GM10266 (cell line): ENCODE results near the gene NFAM1.

Source experiments
- DNase-seq: peaks from one replicate; pipeline ENCODE4 v3.0.0; 2012; ENCODE audit errors: extremely low spot score
- TF ChIP-seq, protein P1 (sequence below): IDR thresholded peaks from 2 replicates; pipeline ENCODE4 v1.5.1; 2012; ENCODE audit warnings: mild to moderate bottlenecking, low read depth; ENCODE audit not compliant: control insufficient read depth, insufficient read depth; ENCODE audit errors: missing control alignments

The NFAM1 gene

GRCh38 chr22:42368379-42369249 lies 63.6 kb downstream of the NFAM1 start:
- no peak for DNase-seq
- TF ChIP-seq, protein P1, sequence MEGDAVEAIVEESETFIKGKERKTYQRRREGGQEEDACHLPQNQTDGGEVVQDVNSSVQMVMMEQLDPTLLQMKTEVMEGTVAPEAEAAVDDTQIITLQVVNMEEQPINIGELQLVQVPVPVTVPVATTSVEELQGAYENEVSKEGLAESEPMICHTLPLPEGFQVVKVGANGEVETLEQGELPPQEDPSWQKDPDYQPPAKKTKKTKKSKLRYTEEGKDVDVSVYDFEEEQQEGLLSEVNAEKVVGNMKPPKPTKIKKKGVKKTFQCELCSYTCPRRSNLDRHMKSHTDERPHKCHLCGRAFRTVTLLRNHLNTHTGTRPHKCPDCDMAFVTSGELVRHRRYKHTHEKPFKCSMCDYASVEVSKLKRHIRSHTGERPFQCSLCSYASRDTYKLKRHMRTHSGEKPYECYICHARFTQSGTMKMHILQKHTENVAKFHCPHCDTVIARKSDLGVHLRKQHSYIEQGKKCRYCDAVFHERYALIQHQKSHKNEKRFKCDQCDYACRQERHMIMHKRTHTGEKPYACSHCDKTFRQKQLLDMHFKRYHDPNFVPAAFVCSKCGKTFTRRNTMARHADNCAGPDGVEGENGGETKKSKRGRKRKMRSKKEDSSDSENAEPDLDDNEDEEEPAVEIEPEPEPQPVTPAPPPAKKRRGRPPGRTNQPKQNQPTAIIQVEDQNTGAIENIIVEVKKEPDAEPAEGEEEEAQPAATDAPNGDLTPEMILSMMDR: no peak

- DNase-seq: no peak
- TF ChIP-seq, protein P1: no peak
Observed at GRCh38 chr22:42367980-42368378, 64.2 kb downstream of the NFAM1 start.

DNA sequence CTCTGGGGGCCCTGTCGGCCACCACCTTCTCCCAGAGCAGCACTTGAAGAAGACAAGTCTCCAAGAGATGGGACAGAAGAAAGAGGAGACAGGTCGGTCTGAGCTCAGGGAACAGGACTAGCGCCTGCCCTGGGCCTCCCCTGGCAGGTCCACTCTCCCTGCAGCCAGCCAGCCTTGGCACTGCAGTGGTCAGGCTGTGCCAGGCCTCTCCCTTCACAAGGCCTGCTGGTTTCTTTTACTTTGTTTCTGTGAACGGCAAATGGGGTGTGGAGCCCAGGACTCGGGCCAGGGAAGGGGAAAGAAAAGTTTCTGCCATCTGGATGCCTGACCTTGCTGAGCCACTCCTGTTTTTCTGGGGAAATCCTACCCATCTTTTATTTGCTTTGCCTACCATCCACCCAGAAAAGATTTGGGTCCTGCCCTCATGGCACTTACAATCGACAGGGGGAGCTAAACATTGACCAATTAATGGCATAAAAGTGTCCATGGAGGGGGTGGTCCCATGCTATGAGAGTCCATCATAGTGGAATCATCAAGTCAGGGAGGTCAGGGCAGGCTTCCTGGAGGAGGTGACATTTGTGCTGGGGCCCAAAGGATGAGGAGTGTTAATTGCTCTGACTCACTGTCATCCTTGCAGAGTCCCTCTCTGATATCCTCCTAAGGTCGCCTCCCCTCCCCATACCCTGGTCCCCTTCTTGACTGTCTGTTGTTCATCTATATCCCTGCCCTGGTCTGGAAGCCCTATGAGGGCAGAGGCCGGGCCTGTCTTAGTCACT lies 65.2 kb downstream of the NFAM1 start:
- TF ChIP-seq, protein P1: no peak
- no peak for DNase-seq

DNA sequence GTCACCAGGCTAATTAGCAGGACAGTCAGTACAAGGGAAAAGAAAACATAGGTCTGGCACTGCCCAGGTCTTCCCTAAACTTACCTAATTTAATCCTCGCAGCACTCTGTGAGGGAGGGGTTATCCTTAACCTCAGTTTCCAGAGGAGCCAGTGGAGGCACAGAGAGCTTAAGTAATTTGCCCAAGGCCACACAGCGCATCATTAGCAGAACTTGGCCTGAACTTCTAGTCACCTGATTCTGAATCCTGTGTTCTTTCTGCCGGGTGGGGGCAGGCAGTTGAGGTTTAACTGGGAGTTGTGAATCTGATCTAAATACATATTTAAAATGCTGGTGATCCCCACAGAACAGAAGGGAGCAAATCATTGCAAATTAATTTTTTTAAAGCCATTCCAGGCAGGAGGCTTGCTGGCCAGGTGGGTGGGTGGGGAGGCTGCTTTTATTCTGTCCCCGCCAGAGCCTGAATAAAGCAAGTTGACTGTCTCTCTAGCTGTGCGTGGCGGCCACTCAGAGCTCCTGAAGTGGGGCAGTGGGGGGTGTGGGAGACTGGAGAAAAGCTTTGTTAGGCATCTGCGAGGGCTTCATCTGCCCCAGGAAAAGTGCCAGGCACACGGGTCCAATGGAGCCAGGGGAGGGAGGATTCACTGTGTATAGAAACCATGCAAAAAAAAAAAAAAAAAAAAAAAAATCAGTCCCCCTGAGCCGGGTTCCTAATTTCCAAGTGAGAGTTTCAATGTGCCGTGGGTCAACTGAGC lies 66.1 kb downstream of the NFAM1 start:
- TF ChIP-seq, protein P1: no peak

GRCh38 chr22:42365111-42365865 lies 66.9 kb downstream of the NFAM1 start:
- no peak for DNase-seq
- TF ChIP-seq, protein P1: no peak

More for the DNA sequence above, 66.1 kb downstream of the NFAM1 start:
- DNase-seq: no peak

DNA sequence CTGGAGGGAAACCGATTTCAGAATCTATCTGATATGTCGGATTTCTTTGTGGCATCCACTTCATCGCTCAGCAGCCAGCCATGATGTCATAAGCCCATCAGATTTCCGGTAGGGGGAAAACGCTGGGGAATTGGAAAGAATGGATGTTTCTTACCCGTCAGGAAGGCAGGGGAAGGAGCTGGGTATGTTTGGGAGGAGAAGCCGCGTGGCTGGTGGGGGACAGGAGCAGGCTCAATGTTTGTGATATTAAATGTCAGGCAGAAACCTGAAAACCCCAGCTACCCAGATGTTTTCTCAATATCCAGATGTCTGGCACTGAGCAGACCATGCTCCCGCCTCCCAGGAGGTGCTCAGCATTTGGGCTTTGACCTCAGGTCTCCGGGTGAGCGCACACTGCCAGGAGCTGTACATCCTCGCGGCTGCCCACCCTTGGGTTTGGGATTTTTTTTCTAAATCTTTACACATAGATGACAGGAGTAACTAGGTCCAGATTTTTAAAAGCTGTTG lies 67.5 kb downstream of the NFAM1 start:
- TF ChIP-seq, protein P1: no peak

More for the DNA sequence above, 67.5 kb downstream of the NFAM1 start:
- DNase-seq: no peak
